Immature natural killer cell (primary cell): ENCODE data around the gene PCLO. TPM values are rescaled to one million over a fixed set of nuclear protein-coding genes. Genes with fewer than 3 reads are reported as not detected.
"Not testable (repeated sequence)": the region's sequence is repeated elsewhere in the genome, so short reads cannot be mapped to it uniquely, and the experiment has no call there.

Experiments used
- DNase-seq, 3 donors: peaks; one replicate each; pipeline ENCODE4 v3.0.0; 2022; ENCODE audit warnings: mixed read lengths in 1 of 3
- H3K27ac Mint-ChIP-seq, 6 donors: one replicate each; pipeline ENCODE4 v1.8.0; 2020; ENCODE audit warnings: mixed read lengths in 6 of 6, mild to moderate bottlenecking in 5 of 6, inconsistent platforms in 4 of 6, moderate library complexity in 3 of 6
- H3K27me3 Mint-ChIP-seq, 3 donors: one replicate each; pipeline ENCODE4 v1.8.0; 2020 to 2021; ENCODE audit warnings: low read depth in 3 of 3, mild to moderate bottlenecking in 3 of 3, mixed read lengths in 3 of 3, moderate library complexity in 3 of 3, inconsistent platforms in 1 of 3
- H3K36me3 Mint-ChIP-seq, 3 donors: one replicate each; pipeline ENCODE4 v1.8.0; 2020; ENCODE audit warnings: mixed read lengths in 3 of 3, inconsistent platforms in 2 of 3, mild to moderate bottlenecking in 2 of 3
- H3K4me1 Mint-ChIP-seq, 2 donors: one replicate each; pipeline ENCODE4 v1.8.0; 2020; ENCODE audit warnings: inconsistent platforms in 2 of 2, mild to moderate bottlenecking in 2 of 2, mixed read lengths in 2 of 2, moderate library complexity in 1 of 2
- H3K4me3 Mint-ChIP-seq, 5 donors: one replicate each; pipeline ENCODE4 v1.8.0; 2020; ENCODE audit warnings: mild to moderate bottlenecking in 5 of 5, mixed read lengths in 5 of 5, inconsistent platforms in 3 of 5, moderate library complexity in 3 of 5
- H3K9me3 Mint-ChIP-seq, 6 donors: one replicate each; pipeline ENCODE4 v1.8.0; 2020; ENCODE audit warnings: mild to moderate bottlenecking in 6 of 6, mixed read lengths in 6 of 6, inconsistent platforms in 4 of 6, moderate library complexity in 3 of 6
- polyA plus RNA-seq, 3 donors: library from polyadenylated mRNA; unstranded; fragments of 300-500 nt; fragmentation: Illumina TruSeq; gene quantifications; one replicate each; pipeline ENCODE4 v1.2.3, GENCODE V29; 2021

PCLO gene
- polyA plus RNA-seq, 3 donors from 2014 or later, result not detected

GRCh38 chr7:83118347-83119025 lies 44.2 kb downstream of the PCLO start:
- no peak for DNase-seq
- peaks cover 0 to 3% (median 0%) of the 10 kb centered on the region in 3 donors for H3K27me3 Mint-ChIP-seq
- H3K4me3 Mint-ChIP-seq, result no peak overlapping the region
- H3K4me1 Mint-ChIP-seq, result no peaks in the 10 kb centered on the region
- peaks cover 0 to 4% (median 0%) of the 10 kb centered on the region in 3 donors for H3K36me3 Mint-ChIP-seq
- H3K9me3 Mint-ChIP-seq, result peaks cover 15 to 65% (median 43%) of the 10 kb centered on the region in 6 donors
- no peak overlapping the region for H3K27ac Mint-ChIP-seq

DNA sequence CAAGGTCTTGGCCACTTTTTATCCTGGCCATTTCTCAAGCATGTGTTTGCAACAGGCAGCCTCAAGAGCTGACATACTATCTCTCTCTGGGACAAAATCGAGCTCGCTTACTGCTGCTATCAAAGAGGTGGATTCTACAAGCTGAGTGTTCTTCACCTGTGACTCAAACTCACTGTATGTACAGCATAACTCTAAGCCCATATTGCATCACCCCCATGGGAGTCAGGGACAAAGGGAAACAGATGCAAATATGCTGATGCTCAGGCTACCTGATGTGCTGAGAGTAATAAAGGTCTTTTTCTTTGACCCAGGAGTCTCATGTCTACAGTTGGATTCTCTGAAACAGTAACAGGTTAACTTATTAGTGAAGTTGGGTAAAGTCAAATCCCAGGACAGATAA lies 45.2 kb downstream of the PCLO start:
- no peaks in the 10 kb centered on the region for H3K4me1 Mint-ChIP-seq
- DNase-seq, result no peak
- peaks cover 14 to 56% (median 35%) of the 10 kb centered on the region in 6 donors for H3K9me3 Mint-ChIP-seq
- H3K36me3 Mint-ChIP-seq, result peaks cover 0 to 4% (median 0%) of the 10 kb centered on the region in 3 donors
- H3K4me3 Mint-ChIP-seq, result no peak overlapping the region
- peaks cover 0 to 3% (median 0%) of the 10 kb centered on the region in 3 donors for H3K27me3 Mint-ChIP-seq
- H3K27ac Mint-ChIP-seq, result no peak overlapping the region

GRCh38 chr7:83111391-83111790 lies 51.3 kb downstream of the PCLO start:
- Mint-ChIP-seq H3K4me3 (no peak overlapping the region), H3K27ac (no peak overlapping the region), H3K4me1 (no peaks in the 10 kb centered on the region), H3K27me3 (no peaks in the 10 kb centered on the region), H3K9me3 (peaks cover 4 to 25% (median 13%) of the 10 kb centered on the region in 6 donors), H3K36me3 (no peaks in the 10 kb centered on the region)
- DNase-seq, result no peak

GRCh38 chr7:83109352-83109751 lies 53.3 kb downstream of the PCLO start:
- H3K36me3 Mint-ChIP-seq, result no peaks in the 10 kb centered on the region
- H3K27ac Mint-ChIP-seq, result no peak overlapping the region
- no peaks in the 10 kb centered on the region for H3K27me3 Mint-ChIP-seq
- H3K4me1 Mint-ChIP-seq, result no peaks in the 10 kb centered on the region
- no peak for DNase-seq
- H3K4me3 Mint-ChIP-seq, result no peak overlapping the region
- peaks cover 0 to 26% (median 11%) of the 10 kb centered on the region in 6 donors for H3K9me3 Mint-ChIP-seq

DNA sequence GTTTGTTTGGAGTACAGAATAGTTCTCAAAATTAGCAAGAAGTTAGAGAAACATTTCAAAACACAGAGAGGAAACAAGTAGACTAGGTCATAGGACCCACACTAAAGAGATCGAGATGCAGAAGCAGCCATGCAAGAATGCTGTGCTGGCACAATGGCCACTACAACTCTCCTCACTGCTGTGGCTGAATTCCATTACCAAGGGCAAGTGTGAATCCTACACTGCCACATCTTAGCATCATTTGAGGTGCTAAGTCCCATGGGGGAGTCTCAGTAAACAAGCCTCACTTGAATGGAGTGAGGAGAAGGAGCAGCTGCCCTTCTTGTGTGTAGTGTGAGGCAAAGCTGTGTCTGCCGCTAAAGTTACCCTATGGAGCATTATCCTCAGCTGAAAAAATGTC lies 56.7 kb downstream of the PCLO start:
- Mint-ChIP-seq H3K4me1 (no peaks in the 10 kb centered on the region), H3K27ac (no peak overlapping the region), H3K9me3 (peaks cover 0 to 31% (median 16%) of the 10 kb centered on the region in 6 donors), H3K36me3 (no peaks in the 10 kb centered on the region), H3K4me3 (no peak overlapping the region), H3K27me3 (no peaks in the 10 kb centered on the region)
- DNase-seq, result no peak

GRCh38 chr7:83105063-83105462 lies 57.6 kb downstream of the PCLO start:
- Mint-ChIP-seq H3K4me3 (no peak overlapping the region), H3K27ac (no peak overlapping the region), H3K9me3 (peaks cover 2 to 26% (median 12%) of the 10 kb centered on the region in 6 donors), H3K4me1 (no peaks in the 10 kb centered on the region), H3K27me3 (no peaks in the 10 kb centered on the region), H3K36me3 (no peaks in the 10 kb centered on the region)
- DNase-seq, result no peak

GRCh38 chr7:83101530-83101929 lies 61.2 kb downstream of the PCLO start:
- Mint-ChIP-seq H3K9me3 (peaks cover 2 to 35% (median 12%) of the 10 kb centered on the region in 6 donors), H3K4me3 (no peak overlapping the region), H3K4me1 (no peaks in the 10 kb centered on the region), H3K27ac (no peak overlapping the region), H3K27me3 (peaks cover 0 to 1% (median 0%) of the 10 kb centered on the region in 3 donors), H3K36me3 (no peaks in the 10 kb centered on the region)
- no peak for DNase-seq

DNA sequence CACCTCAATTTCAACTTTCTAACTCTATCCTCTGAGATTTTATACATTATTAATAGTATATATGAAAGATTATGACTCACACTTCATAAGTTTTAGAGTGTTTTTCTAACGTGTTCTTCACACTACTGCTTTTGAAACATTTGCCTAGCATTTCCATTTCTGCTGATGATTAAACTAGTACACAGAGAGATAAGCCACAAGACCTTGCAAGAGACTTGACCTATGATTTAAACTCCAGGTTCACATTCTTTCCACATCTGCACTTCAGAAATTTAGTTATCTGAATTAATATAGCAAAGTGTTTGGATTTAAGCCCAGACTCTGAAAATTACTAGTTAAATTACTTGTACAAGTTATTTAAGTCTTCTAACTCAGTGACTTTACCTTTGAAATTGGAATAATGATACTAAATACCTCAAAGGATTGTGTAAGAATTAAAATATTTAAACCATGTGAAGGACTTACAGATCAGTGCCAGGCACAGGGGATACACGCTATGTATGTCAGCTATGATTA lies 66.6 kb downstream of the PCLO start:
- no peaks in the 10 kb centered on the region for H3K36me3 Mint-ChIP-seq
- H3K9me3 Mint-ChIP-seq, result peaks cover 8 to 48% (median 28%) of the 10 kb centered on the region in 6 donors
- DNase-seq, result no peak

DNA sequence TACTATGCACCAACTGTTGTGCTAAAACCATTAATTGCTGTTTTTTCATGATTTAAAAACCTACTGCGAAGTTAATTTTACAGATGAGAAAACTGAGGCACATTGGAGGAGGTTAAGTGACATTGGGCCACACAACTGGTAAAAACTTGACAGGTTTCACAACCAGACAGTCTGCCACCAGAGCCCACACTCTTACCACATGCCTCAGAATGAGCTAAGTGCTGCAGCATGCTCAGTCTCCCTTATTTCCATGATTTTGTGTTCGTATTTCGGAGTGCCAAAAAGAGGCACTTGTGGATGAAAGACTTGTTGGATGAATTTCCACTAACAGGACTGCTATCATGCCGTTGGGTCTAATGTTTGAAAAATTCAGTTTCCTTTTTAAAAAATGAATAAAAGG lies 77.4 kb downstream of the PCLO start:
- peaks cover 0 to 2% (median 1%) of the 10 kb centered on the region in 3 donors for H3K27me3 Mint-ChIP-seq
- peaks cover 3 to 27% (median 12%) of the 10 kb centered on the region in 6 donors for H3K9me3 Mint-ChIP-seq
- DNase-seq, result no peak
- H3K4me3 Mint-ChIP-seq, result no peak overlapping the region
- H3K4me1 Mint-ChIP-seq, result no peaks in the 10 kb centered on the region
- no peak overlapping the region for H3K27ac Mint-ChIP-seq
- H3K36me3 Mint-ChIP-seq, result no peaks in the 10 kb centered on the region

More for the DNA sequence above, 66.6 kb downstream of the PCLO start:
- Mint-ChIP-seq H3K27ac (no peak overlapping the region), H3K4me1 (no peaks in the 10 kb centered on the region), H3K4me3 (no peak overlapping the region), H3K27me3 (peaks cover 0 to 1% (median 0%) of the 10 kb centered on the region in 3 donors)

DNA sequence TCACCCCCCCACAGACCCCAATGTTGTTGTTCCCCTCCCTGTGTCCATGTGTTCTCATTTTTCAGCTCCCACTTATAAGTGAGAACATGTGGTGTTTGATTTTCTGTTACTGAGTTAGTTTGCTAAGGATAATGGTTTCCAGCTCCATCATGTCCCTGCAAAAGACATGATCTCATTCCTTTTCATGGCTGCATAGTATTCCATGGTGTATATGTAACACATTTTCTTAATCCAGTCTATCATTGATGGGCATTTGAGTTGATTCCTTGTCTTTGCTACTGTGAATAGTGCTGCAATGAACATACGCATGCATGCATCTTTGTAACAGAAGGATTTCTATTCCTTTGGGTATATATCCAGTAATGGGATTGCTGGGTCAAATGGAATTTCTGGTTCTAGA lies 82.8 kb downstream of the PCLO start:
- H3K4me3 Mint-ChIP-seq, H3K27me3 Mint-ChIP-seq, H3K27ac Mint-ChIP-seq, DNase-seq, H3K36me3 Mint-ChIP-seq, H3K4me1 Mint-ChIP-seq: not testable (repeated sequence)
- H3K9me3 Mint-ChIP-seq, result peaks cover 3 to 30% (median 12%) of the 10 kb centered on the region in 6 donors

DNA sequence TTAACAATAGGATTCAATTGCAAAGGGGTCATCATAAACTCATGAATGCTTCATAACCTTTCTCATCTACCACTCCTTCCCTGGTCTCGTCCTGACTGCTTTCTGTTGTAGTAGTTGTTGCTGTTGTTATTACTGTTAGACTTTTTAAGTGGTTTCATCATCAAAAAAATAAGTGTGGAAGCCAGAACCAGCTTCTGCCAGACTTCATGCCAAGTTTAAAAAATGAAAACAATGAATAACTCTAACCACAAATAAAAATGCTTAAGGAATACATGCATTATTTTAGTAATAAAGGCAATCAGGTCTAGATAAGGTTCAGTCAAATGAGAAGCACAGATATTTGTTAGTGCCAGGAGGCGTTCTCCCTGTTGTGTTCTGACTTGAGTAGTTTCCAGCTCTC lies 85.4 kb downstream of the PCLO start:
- H3K4me3 Mint-ChIP-seq, result no peak overlapping the region
- H3K4me1 Mint-ChIP-seq, result no peaks in the 10 kb centered on the region
- DNase-seq, result no peak
- H3K27ac Mint-ChIP-seq, result no peak overlapping the region
- peaks cover 2 to 42% (median 12%) of the 10 kb centered on the region in 6 donors for H3K9me3 Mint-ChIP-seq
- H3K27me3 Mint-ChIP-seq, result no peaks in the 10 kb centered on the region
- no peaks in the 10 kb centered on the region for H3K36me3 Mint-ChIP-seq

GRCh38 chr7:83072576-83073517 lies 89.8 kb downstream of the PCLO start:
- Mint-ChIP-seq H3K9me3 (peaks cover 8 to 45% (median 20%) of the 10 kb centered on the region in 6 donors), H3K36me3 (no peaks in the 10 kb centered on the region), H3K27me3 (no peaks in the 10 kb centered on the region), H3K4me1 (no peaks in the 10 kb centered on the region), H3K4me3 (no peak overlapping the region), H3K27ac (no peak overlapping the region)
- no peak for DNase-seq

GRCh38 chr7:83065714-83066113 lies 97.0 kb downstream of the PCLO start:
- Mint-ChIP-seq H3K4me3 (no peak overlapping the region), H3K36me3 (peaks cover 0 to 3% (median 0%) of the 10 kb centered on the region in 3 donors), H3K27ac (no peak overlapping the region), H3K9me3 (peaks cover 7 to 51% (median 22%) of the 10 kb centered on the region in 6 donors), H3K4me1 (no peaks in the 10 kb centered on the region), H3K27me3 (no peaks in the 10 kb centered on the region)
- no peak for DNase-seq

GRCh38 chr7:83060218-83060617 lies 102.5 kb downstream of the PCLO start:
- DNase-seq, result no peak
- Mint-ChIP-seq H3K27me3 (no peaks in the 10 kb centered on the region), H3K4me1 (no peaks in the 10 kb centered on the region), H3K4me3 (no peak overlapping the region), H3K36me3 (no peaks in the 10 kb centered on the region), H3K9me3 (peaks cover 3 to 52% (median 16%) of the 10 kb centered on the region in 6 donors), H3K27ac (no peak overlapping the region)
